Measurements from ENCODE around the gene RASD2. TPM values are rescaled to one million over a fixed set of nuclear protein-coding genes. Genes with fewer than 3 reads are reported as not detected.

Gene RASD2
- total RNA-seq, 4 donors from 2014 or later: 4.7 to 45.9 (median 16.0) TPM

DNA sequence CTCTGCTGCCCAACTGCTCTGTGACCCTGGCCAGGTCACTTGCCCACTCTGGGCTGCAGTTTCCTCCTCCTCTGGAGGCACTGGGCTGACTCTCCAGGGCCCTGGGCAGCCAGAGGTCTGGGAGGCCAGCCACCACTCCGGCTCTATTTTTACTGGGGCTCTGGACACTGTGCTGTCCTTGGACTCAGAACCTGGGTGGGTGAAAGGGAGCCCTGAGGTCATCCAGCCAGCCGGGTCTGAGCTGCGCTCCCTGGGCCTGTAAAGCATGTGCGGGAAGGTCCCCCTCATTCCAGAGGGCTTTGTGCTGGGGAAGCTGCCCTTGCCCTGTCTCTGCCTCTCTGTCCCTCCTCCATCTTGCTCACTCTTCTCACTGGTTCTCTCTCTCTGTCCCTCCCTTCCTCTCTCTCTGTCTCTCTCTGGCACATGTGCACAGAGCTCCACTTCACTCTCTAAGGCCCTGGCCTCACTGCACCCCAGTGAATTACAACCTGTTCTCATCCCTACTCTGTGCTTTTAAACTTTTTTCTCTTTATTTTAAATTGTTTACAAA is 51.9 kb downstream of the RASD2 start:
- Histone ChIP-seq H3K36me3 (no peaks in the 10 kb centered on the region), H3K27me3 (no peaks in the 10 kb centered on the region), H3K27ac (peak overlapping the region; percentile 32 to 81 (median 80)), H3K4me1 (peaks cover 0 to 45% (median 14%) of the 10 kb centered on the region in 3 donors), H3K4me3 (no peak overlapping the region), H3K9me3 (no peaks in the 10 kb centered on the region)
- WGBS, 2 donors (ENCODE audit: low coverage in 1 of 2): 40 to 67% methylated on average over 1 to 3 of the region's 4 CpGs
- TF ChIP-seq, protein P1, sequence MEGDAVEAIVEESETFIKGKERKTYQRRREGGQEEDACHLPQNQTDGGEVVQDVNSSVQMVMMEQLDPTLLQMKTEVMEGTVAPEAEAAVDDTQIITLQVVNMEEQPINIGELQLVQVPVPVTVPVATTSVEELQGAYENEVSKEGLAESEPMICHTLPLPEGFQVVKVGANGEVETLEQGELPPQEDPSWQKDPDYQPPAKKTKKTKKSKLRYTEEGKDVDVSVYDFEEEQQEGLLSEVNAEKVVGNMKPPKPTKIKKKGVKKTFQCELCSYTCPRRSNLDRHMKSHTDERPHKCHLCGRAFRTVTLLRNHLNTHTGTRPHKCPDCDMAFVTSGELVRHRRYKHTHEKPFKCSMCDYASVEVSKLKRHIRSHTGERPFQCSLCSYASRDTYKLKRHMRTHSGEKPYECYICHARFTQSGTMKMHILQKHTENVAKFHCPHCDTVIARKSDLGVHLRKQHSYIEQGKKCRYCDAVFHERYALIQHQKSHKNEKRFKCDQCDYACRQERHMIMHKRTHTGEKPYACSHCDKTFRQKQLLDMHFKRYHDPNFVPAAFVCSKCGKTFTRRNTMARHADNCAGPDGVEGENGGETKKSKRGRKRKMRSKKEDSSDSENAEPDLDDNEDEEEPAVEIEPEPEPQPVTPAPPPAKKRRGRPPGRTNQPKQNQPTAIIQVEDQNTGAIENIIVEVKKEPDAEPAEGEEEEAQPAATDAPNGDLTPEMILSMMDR (IDR thresholded peaks at IDR 0.05): no peak
- no peak for TF ChIP-seq POLR2AphosphoS5 (IDR thresholded peaks at IDR 0.05)
- TF ChIP-seq EP300 (IDR thresholded peaks at IDR 0.05): no peak
- no peak for TF ChIP-seq POLR2A (IDR thresholded peaks at IDR 0.05)
- peak; percentile 20 for ATAC-seq

DNA sequence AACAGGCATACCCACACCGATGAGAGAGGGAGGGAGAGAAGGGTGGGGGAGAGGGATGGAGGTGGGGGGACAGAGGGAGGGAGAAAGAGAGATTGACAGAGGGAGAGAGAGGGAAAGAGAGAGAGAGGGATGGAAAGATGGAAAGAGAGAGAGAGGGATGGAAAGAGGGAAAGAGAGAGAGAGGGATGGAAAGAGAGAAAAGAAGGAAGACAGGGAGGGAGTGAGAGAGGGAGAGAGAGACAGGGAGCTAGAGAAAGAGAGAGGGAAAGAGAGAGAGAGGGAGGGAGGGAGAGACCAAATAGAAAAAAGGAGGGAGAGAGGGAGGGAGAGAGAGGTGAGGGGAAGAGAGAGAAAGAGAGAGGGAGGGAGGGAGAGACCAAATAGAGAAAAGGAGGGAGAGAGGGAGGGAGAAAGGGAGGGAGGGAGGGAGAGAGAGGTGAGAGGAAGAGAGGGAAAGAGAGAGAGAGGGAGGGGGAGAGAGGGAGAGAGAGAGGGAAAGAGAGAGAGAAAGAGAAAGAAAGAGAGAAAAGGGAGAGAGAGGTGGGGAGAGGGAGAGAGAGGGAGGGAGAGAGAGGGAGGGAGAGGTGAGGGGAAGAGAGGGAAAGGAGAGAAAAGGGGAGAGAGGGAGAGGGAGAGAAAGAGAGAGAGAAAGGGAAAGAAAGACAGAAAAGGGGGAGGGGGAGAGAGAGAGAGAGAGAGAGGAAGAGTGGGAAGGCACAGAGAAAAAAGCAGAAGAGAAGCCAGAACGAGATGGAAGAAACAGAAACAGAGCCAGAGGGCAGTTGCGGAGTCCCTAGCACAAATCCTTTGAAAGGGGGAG is 52.6 kb downstream of the RASD2 start:
- H3K36me3 ChIP-seq: no peaks in the 10 kb centered on the region
- no peak for ATAC-seq
- WGBS, 2 donors (ENCODE audit: low coverage in 1 of 2): 4 to 14% methylated on average over 3 of the region's 3 CpGs
- no peak for TF ChIP-seq POLR2A (IDR thresholded peaks at IDR 0.05)
- no peak for TF ChIP-seq EP300 (IDR thresholded peaks at IDR 0.05)
- TF ChIP-seq, protein P1 (IDR thresholded peaks at IDR 0.05): no peak
- TF ChIP-seq POLR2AphosphoS5 (IDR thresholded peaks at IDR 0.05): no peak
- no peaks in the 10 kb centered on the region for H3K27me3 ChIP-seq
- H3K27ac ChIP-seq: peak overlapping the region; percentile 32 to 81 (median 80)
- H3K4me3 ChIP-seq: no peak overlapping the region
- peaks cover 0 to 37% (median 14%) of the 10 kb centered on the region in 3 donors for H3K4me1 ChIP-seq
- H3K9me3 ChIP-seq: no peaks in the 10 kb centered on the region

DNA sequence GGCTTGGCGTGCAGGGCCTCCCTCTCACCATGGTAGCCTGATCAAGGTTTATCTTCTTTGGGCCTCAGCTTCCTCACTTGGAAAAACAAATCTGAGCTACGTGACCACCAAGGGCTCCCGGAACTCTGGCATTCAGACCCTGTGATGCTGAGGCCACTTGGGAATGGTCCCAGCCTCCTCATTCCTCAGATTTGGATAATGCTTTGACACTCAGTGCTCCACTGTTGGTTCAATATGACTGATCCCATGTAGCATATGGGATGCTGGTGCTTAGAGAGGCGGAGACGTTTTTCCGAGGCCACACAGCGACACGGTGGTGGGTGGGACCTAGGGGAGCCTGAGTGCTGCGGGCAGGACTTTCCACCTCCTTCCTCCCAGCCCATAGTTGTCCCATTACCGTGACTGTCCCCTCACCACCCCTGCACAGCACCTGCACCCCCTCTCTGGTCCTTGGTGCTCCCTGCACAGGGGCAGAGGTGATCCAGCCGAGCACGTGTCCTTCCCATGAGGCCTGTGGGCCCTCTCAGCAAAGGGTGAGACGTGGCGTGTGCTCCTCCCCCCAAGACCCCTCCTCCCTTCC is 53.4 kb downstream of the RASD2 start:
- no peak for ATAC-seq
- no peak overlapping the region for H3K4me3 ChIP-seq
- WGBS, 2 donors (ENCODE audit: low coverage in 1 of 2): 40 to 69% methylated on average over 1 to 7 of the region's 14 CpGs
- H3K9me3 ChIP-seq: no peaks in the 10 kb centered on the region
- H3K4me1 ChIP-seq: peaks cover 0 to 30% (median 14%) of the 10 kb centered on the region in 3 donors
- peak overlapping the region in 3 of 4 donors; percentile 24 to 81 (median 80) for H3K27ac ChIP-seq
- H3K36me3 ChIP-seq: no peaks in the 10 kb centered on the region
- no peaks in the 10 kb centered on the region for H3K27me3 ChIP-seq
- TF ChIP-seq, protein P1 (IDR thresholded peaks at IDR 0.05): no peak
- TF ChIP-seq POLR2A (IDR thresholded peaks at IDR 0.05) (no peak), EP300 (IDR thresholded peaks at IDR 0.05) (no peak), POLR2AphosphoS5 (IDR thresholded peaks at IDR 0.05) (no peak)

DNA sequence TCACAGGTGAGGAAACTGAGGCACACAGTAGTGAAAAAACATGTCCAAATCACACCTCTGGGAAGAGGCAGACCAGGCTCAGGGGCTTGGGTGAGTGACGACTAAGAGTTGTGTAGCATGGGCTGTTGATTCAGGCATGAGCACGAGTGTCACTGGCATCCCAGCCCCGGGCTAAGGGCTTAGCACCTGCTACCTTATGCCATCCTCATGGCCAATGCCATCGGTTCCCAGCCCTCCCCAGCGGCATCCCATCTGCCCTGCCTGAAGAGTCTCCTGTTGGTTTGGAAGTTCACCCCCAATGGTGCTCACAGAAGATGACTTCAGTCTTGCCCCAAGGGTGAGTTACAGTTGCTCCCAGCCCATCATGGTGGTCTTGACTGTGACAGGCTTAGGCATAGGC is 54.1 kb downstream of the RASD2 start:
- H3K4me3 ChIP-seq: no peak overlapping the region
- no peaks in the 10 kb centered on the region for H3K27me3 ChIP-seq
- TF ChIP-seq, protein P1 (IDR thresholded peaks at IDR 0.05): no peak
- TF ChIP-seq POLR2A (IDR thresholded peaks at IDR 0.05): no peak
- TF ChIP-seq EP300 (IDR thresholded peaks at IDR 0.05): no peak
- TF ChIP-seq POLR2AphosphoS5 (IDR thresholded peaks at IDR 0.05): no peak
- WGBS, 2 donors (ENCODE audit: low coverage in 1 of 2): 100% methylated on average over 3 of the region's 5 CpGs; no CpG with 5 or more reads in 1 of the 2 donors
- ATAC-seq: no peak
- H3K27ac ChIP-seq: no peak overlapping the region
- no peaks in the 10 kb centered on the region for H3K9me3 ChIP-seq
- H3K4me1 ChIP-seq: peaks cover 0 to 25% (median 14%) of the 10 kb centered on the region in 3 donors
- no peaks in the 10 kb centered on the region for H3K36me3 ChIP-seq
